GM12878 (cell line): ENCODE results near the gene TFCP2. TPM values are rescaled to one million over a fixed set of nuclear protein-coding genes. Genes with fewer than 3 reads are reported as not detected.

ENCODE experiments used
- ATAC-seq: fragments of 200-7000 bp; cut with Tn5 transposase; 3 replicates; pipeline ENCODE4 v1.9.1; 2020; ENCODE audit warnings: mild to moderate bottlenecking, moderate library complexity
- BruUV-seq: library from RNA; stranded (reverse); fragments of 400-500 nt; replicated peaks from 2 replicates; lab custom pipeline; 2021; lab: Mats Ljungman, UMichigan
- CTCF ChIA-PET: fragments of 300-600 bp; sonication (Branson Sonifier 250); formaldehyde crosslinking; extraction: SDS; loops from one replicate; lab custom pipeline; 2021; ENCODE audit warnings: inconsistent platforms; lab: Yijun Ruan, JAX
- POLR2A ChIA-PET: fragments of 350-600 bp; formaldehyde crosslinking; extraction: SDS; loops from one replicate; lab custom pipeline; 2021; ENCODE audit warnings: inconsistent platforms; lab: Charles Lee
- RAD21 ChIA-PET: fragments of 300-600 bp; sonication (Branson Sonifier 250); formaldehyde crosslinking; loops from one replicate; lab custom pipeline; 2023; ENCODE audit warnings: antibody characterized with exemption; ENCODE audit not compliant: unreplicated experiment; lab: Charles Lee
- SMC1A ChIA-PET: fragments of 300-600 bp; sonication (Branson Sonifier 250); formaldehyde crosslinking; loops from one replicate; lab custom pipeline; 2023; ENCODE audit not compliant: unreplicated experiment, uncharacterized antibody; lab: Charles Lee
- DNase-seq: peaks from one replicate; pipeline ENCODE4 v3.0.0-alpha.2; 2011; ENCODE audit warnings: low read depth, low spot score
- FAIRE-seq: peaks from 3 replicates; lab custom pipeline; 2011; peaks lifted over from hg19 to GRCh38; lab: Jason Lieb, UNC
- H2AFZ ChIP-seq: 2 replicates; pipeline ENCODE4 v1.6.0; 2011; ENCODE audit warnings: low read depth, low read length, control low read depth; ENCODE audit not compliant: control insufficient read depth
- H3K27ac ChIP-seq: 2 replicates; pipeline ENCODE4 v1.5.1; 2011; ENCODE audit warnings: control low read depth; ENCODE audit not compliant: control insufficient read depth, insufficient read depth
- H3K27me3 ChIP-seq, 2 experiments: replicated peaks in 1 of 2; 2 replicates each; pipeline versions ENCODE4 v1.6.0 to v1.6.1; 2011; ENCODE audit warnings: low read length in 1 of 2; ENCODE audit not compliant: control insufficient read depth in 2 of 2, insufficient read depth in 2 of 2
- H3K36me3 ChIP-seq, 2 experiments: 2 replicates each; pipeline ENCODE4 v1.5.1; 2011; ENCODE audit warnings: low read length in 1 of 2; ENCODE audit not compliant: control insufficient read depth in 2 of 2, insufficient read depth in 2 of 2
- H3K4me1 ChIP-seq: 2 replicates; pipeline ENCODE4 v1.6.1; 2011; ENCODE audit warnings: mild to moderate bottlenecking, low read length, moderate library complexity, mixed read lengths; ENCODE audit not compliant: control insufficient read depth, insufficient read depth
- H3K4me2 ChIP-seq: 2 replicates; pipeline ENCODE4 v1.6.0; 2011; ENCODE audit warnings: control low read depth; ENCODE audit not compliant: control insufficient read depth, insufficient read depth
- H3K4me3 ChIP-seq: fragments of 200-600 bp; sonication (generic); 2 replicates; pipeline ENCODE4 v1.5.1; 2016
- H3K79me2 ChIP-seq: 2 replicates; pipeline ENCODE4 v1.6.0; 2011; ENCODE audit warnings: low read length; ENCODE audit not compliant: control insufficient read depth, insufficient read depth
- H3K9ac ChIP-seq: 2 replicates; pipeline ENCODE4 v1.8.0; 2011; ENCODE audit warnings: low read length, control low read depth, mixed read lengths; ENCODE audit not compliant: control insufficient read depth, insufficient read depth
- H3K9me3 ChIP-seq: replicated peaks from 3 replicates; pipeline ENCODE4 v1.5.1; 2011; ENCODE audit warnings: mild to moderate bottlenecking, low read length; ENCODE audit not compliant: control insufficient read depth, insufficient read depth
- H4K20me1 ChIP-seq: 2 replicates; pipeline ENCODE4 v1.6.0; 2011; ENCODE audit not compliant: control insufficient read depth, insufficient read depth
- MTA2 ChIP-seq: fragments of 450-650 bp; IDR thresholded peaks from 2 replicates; pipeline ENCODE4 v1.6.1; 2016; ENCODE audit warnings: low read depth, mild to moderate bottlenecking, moderate library complexity
- POLR2AphosphoS2 ChIP-seq: IDR thresholded peaks from 2 replicates; pipeline ENCODE4 v1.6.1; 2011; ENCODE audit warnings: low read depth, mild to moderate bottlenecking, low read length, improper control_type of control experiment, moderate library complexity
- SIN3A ChIP-seq: IDR thresholded peaks from 2 replicates; pipeline ENCODE4 v1.6.1; 2012; ENCODE audit warnings: low read depth, low read length, improper control_type of control experiment
- SPI1 ChIP-seq: IDR thresholded peaks from 2 replicates; pipeline ENCODE4 v1.6.1; 2011; ENCODE audit warnings: low read depth, mild to moderate bottlenecking, low read length, moderate library complexity, borderline replicate concordance; ENCODE audit not compliant: insufficient read depth
- WGBS: methylation state at CpG from one replicate; pipeline ENCODE4 v1.1.6; 2016; ENCODE audit warnings: low lambda C conversion rate; ENCODE audit not compliant: insufficient replicate concordance, insufficient coverage; ENCODE audit errors: missing lambda C conversion rate; 5-methylcytosine and 5-hydroxymethylcytosine counted together
- in situ Hi-C: fragments of 300-500 bp; cut with MboI; formaldehyde crosslinking; loops from 9 replicates; pipeline ENCODE4 v1.14.3; 2018; ENCODE audit warnings: mixed read lengths
- intact Hi-C: fragments of 100-400 bp; cut with micrococcal nuclease; formaldehyde crosslinking; loops from one replicate; pipeline ENCODE4 v1.14.2; 2022; ENCODE audit not compliant: unreplicated experiment
- polyA plus RNA-seq, 11 experiments: library from polyadenylated mRNA; depleted of rRNA in 4 of 11; unstranded in 6 of 11; stranded (reverse) in 5 of 11; fragments of >200 nt; fragmentation: Nextera tagmentation in 4 of 11; fragmentation: Illumina TruSeq in 1 of 11; extraction: Ambion mirVana in 4 of 11; extraction: Trizol in 1 of 11; gene quantifications; 1 replicate in 1 of 11; 2 replicates in 10 of 11; pipeline versions ENCODE4 v1.2.1 to v1.2.3, GENCODE V29; 2011 to 2016; ENCODE audit warnings: inconsistent platforms in 2 of 11, missing spikeins in 2 of 11, low read depth in 1 of 11
- total RNA-seq, 4 experiments: library from RNA; depleted of rRNA in 3 of 4; stranded (reverse); fragments of >200 nt in 3 of 4; fragmentation: Illumina TruSeq in 1 of 4; extraction: Trizol in 1 of 4; gene quantifications; 2 replicates each; pipeline versions ENCODE4 v1.2.1 to v1.2.3, GENCODE V29; 2013 to 2021
- TF ChIP-seq, protein P1 (sequence below): fragments of 450-650 bp; IDR thresholded peaks from 2 replicates; pipeline ENCODE4 v1.6.1; 2016; ENCODE audit warnings: mild to moderate bottlenecking

The TFCP2 gene
- total and polyA plus RNA-seq, 10 of the 15 experiments (the other 5 are each of a cell fraction or from before 2014, with no cell fraction given), result 5.8 to 29.7 (median 14.2) TPM

DNA sequence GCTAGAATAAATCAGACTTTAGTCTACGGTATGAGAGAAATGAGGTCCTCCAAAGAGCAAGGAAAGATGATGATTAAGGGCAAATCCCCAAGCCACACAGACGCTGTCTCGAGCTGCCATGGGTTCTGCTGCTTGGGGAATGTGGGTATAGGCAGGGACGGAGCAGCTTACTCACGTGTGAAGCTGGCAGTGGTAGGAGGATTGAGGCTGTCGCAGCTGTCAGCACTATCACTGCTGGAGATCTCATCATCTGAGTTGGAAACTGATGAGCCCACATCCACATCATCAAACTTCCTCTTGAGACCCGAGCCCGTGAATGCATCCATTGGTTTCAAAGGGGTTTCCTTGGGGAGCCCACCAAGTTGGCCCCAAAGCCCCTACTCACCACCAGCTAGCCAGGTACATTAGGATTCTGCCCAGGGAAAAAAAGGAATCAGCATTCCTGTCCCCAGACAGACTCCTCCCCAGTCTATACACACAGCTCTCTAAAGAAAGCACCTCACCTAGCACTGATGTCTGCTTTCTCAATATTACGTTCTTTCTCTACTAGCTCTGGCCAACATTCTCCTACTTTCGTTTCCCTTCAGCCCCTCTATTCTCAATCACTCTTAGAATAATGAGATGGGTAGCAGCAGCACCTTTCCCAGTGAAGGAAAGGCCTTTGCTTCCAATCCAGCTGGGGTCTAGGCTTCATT lies 96.6 kb downstream of the TFCP2 start (continued):
- TF ChIP-seq MTA2, result no peak

DNA sequence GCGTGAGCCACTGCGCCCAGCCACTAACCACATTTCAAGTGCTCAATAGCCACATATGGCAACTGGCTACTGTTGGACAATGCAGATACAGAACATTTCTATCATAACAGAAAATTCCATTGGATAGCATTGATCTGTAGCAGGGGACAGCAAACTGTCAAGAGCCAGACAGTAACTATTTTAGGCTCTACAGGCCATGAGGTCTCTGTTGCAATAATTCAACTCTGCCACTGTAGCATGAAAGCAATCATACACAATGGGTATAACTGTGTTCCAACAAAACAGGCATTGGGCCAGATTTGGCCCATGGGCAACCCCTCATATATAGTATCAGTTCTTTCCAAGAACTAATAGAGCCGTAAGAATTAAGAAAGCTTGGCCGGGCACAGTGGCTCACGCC lies 97.5 kb downstream of the TFCP2 start:
- ChIA-PET RAD21 (interaction anchor here (1.6 kb wide), 1 partner anchor 10 kb away, joined by 3 read pairs; no protein-coding TSS in a partner anchor), POLR2A (no interaction called here), CTCF (interaction anchor here (1.0 to 1.2 kb wide), 2 partner anchors 250 to 266 kb away, joined by 3 read pairs; no protein-coding TSS in a partner anchor)
- Histone ChIP-seq H3K9ac (no peak overlapping the region), H3K27ac (no peak overlapping the region), H3K27me3 (no peaks in the 10 kb centered on the region), H3K79me2 (no peaks in the 10 kb centered on the region), H3K4me2 (no peak overlapping the region), H4K20me1 (no peaks in the 10 kb centered on the region), H3K36me3 (peaks cover 0 to 2% of the 10 kb centered on the region in 2 experiments; a peak in 1 of 4 replicates), H2AFZ (no peak overlapping the region)
- ATAC-seq, result no peak
- FAIRE-seq, result no peak
- 97% methylated on average over 5 of the region's 5 CpGs for whole genome bisulfite sequencing
- no peak for DNase-seq
- TF ChIP-seq SIN3A, result no peak
- TF ChIP-seq, protein P1, sequence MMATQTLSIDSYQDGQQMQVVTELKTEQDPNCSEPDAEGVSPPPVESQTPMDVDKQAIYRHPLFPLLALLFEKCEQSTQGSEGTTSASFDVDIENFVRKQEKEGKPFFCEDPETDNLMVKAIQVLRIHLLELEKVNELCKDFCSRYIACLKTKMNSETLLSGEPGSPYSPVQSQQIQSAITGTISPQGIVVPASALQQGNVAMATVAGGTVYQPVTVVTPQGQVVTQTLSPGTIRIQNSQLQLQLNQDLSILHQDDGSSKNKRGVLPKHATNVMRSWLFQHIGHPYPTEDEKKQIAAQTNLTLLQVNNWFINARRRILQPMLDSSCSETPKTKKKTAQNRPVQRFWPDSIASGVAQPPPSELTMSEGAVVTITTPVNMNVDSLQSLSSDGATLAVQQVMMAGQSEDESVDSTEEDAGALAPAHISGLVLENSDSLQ, result no peak
- no peak for TF ChIP-seq SPI1
- no peak for TF ChIP-seq POLR2AphosphoS2
- TF ChIP-seq, all 136 proteins: peak for 0
- H3K9me3 ChIP-seq, result no peaks in the 10 kb centered on the region
- SMC1A ChIA-PET, result interaction anchor here (1.0 to 1.1 kb wide), 4 partner anchors 16 to 298 kb away, joined by 3 to 4 read pairs (median 4); no protein-coding TSS in a partner anchor
- intact Hi-C loops (no loop called here), in situ Hi-C loops (no loop called here)
- no peaks in the 10 kb centered on the region for H3K4me1 ChIP-seq
- BruUV-seq, result no TSS peak
- H3K4me3 ChIP-seq, result no peak overlapping the region
